Dedifferentiated amniotic fluid mesenchymal stem cell (primary cell): ENCODE data around the gene RRBP1.

Source experiments
- DNase-seq: peaks from one replicate; pipeline ENCODE4 v3.0.0-alpha.2; 2016; ENCODE audit errors: extremely low spot score

The RRBP1 gene

DNA sequence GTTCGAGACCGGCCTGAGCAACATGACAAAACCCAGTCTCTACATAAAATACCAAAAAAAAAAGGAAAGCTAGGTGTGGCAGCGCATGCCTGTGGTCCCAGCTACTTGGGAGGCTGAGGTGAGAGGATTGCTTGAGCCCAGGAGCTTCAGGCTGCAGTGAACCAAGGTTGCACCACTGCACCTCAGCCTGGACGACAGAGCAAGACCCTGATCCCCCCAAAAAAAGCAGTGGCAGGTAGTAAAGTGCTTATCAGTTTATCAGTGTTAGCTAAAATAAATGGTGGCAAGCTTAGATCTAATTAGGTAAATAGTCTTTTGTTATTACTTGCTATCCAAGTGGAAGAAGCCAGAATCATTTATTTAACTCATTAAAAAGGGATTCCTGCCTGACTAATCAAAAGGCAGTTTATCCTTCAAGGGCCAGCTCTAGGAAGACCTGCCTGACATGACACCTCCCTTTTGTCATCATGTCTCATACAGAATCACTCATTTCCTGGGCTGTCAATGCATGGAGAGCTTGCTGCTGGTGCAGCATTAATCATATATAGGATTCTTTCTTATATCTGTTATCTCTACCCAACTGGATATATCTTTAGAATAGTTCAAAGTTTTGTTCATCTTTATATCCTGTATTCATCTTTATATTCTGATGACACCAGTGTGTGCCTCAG is 102.5 kb downstream of the RRBP1 start:
- DNase-seq = no peak

DNA sequence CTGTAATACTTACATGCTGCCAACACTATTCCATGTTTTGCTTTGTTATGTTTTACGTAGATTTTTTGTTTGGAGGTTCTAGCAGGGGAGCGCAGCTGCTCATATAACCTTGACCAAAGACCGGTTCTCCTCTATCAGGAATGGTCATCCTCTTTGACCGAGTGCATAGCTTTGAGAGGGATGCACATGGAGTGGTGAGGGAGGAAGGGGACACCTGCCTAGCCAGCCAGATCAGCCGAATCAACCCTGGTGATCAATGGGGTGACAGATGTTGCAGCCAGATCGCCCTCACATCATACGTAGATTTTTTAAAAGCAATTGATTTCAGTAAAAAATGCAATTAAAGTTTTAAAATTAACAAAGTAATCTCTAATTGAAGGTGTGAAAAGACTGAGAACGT is 105.8 kb downstream of the RRBP1 start:
- DNase-seq = no peak

DNA sequence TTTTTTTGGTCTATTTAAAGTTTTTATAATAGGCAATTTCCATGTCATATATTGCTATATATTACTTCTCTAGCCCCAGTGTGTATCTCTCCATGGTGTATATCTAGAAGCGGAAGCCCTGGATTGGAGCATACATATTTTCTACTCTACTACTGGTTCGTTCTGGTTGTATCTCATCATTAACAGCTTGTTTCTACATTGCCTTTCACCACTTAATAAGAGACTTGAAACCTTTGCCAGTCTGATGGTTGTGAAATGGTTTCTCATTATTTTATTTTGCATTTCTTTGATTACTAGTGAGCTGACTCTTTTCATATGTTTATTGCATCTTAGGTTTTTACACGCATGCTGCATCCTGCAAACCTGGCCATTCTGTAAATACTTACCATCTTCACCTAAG is 108.6 kb downstream of the RRBP1 start:
- DNase-seq = no peak

DNA sequence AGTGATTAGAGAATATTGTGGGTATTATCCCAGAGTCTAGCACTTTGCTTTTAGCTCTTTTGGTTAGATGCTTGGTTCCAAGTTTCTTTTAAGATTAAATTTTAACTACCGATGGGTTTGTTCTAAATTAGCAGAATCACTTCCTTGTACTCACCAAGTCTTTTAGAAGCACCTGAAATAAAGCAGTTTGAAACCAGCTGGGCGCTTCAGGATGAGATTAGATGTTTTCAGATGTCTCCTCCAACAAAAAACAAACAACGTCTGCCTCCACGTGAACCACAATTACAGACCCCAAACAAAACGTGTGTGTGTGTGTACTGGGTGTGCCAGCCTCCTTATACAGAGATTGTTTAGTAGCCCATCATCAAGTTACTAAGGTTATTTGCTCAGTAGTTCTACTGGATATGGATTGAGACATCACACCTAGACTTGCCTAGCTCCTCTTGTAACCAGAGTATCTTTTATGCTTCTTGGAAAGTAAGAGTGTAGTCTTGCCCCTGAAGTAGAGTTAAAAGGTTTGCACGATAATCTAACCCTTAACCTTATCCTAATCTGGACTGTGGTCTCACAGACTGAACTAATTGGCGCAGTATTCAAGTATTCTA is 109.9 kb downstream of the RRBP1 start:
- no peak for DNase-seq

DNA sequence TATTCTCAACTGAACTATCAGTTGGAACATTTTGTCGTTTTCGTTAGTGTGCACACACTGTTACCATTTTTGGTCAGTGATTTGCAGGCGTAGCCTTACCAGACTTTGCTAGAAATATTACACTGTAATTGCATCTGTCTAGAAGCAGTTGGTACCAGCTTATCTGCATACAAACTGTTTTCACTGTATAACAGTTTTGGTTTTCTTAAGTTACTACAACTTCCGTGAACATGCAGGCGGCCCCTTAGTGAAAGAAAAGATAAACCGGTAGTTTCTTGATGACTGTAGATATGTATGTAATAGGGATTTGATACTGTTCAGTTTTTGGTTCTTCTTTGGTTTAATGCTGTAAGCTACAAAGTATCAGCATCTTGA is 110.9 kb downstream of the RRBP1 start:
- peak; percentile 36 for DNase-seq

DNA sequence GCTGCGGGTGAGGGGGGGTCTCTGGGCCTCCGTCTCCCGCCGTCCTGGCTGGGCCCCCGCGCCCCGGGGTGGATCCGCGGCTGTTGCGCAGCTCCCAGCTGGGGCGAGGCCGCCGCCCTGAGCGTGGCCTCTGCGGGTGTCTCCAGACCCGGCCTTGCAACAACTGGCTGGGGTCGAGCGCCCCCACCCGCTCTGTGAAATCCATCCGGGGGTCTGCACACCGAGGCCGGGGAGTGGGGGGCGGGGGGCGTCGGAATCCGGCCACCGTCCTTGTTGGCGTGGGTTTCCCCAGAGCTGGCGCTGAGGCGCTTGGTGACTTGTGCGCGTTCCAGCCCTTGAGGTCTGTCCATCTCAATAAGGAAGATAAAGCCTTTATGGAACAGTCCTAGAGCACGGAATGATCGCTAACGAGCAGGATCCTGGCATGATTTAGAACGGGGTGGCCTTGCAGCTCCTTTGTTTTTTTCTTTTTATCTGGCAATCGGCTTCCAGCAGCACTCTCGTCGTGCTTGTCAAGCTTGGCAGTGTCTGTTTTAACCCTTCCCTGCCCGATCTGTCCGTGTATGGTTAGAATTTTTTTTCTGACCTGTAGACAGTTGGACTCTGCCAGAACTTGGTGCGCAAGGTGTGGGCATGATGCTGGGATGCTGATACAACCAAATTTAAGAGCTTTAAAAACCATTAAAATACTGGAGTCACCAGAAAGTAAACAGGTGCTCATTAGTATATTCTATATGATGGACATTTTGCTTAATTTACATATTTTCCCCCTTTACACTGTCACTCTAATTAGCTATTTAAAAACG is 111.5 kb downstream of the RRBP1 start:
- peak; percentile 39 for DNase-seq

DNA sequence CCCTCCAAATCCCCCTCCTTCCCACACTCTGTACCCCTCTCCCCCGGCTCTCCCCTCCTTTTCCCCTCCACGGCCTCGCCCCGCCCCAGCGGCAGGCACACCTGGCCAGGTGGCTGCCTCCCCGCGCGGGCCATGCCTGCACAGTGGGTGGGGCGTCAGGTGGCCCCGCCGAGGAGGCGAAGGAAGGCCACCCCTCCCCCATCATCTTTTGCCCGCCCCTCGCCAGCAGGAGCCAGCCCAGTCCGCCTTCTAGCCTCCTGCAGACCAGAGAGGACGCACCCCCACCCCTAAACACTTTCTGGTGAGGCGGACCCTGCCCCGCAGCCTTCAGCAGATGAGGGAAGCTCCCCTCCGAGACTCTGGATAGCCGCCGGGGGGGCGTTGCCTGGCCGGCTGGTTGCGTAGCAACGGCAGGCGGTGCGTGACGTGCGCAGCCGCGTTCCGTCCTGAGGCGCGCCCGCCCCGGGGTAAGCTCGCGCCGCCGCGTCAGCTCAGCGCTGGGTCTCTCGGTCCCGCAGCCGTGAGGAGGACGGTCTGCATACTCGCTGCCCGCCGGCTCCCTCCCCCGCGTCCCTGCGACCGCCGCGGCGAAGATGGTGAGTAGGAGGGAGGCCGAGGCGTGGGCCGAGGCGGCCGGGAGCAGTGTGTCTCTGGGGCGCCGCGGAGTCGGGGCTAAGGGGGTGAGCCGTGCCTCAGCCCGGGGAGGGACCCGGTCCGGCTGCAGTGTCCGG is 112.3 kb downstream of the RRBP1 start, which contains the start of gene DSTN:
Gene DSTN (plus strand): TSS at position 460 of the 731 bp plus-strand sequence. CDS start 134 bp downstream, at position 594.
- DNase-seq = peak; percentile 85

DNA sequence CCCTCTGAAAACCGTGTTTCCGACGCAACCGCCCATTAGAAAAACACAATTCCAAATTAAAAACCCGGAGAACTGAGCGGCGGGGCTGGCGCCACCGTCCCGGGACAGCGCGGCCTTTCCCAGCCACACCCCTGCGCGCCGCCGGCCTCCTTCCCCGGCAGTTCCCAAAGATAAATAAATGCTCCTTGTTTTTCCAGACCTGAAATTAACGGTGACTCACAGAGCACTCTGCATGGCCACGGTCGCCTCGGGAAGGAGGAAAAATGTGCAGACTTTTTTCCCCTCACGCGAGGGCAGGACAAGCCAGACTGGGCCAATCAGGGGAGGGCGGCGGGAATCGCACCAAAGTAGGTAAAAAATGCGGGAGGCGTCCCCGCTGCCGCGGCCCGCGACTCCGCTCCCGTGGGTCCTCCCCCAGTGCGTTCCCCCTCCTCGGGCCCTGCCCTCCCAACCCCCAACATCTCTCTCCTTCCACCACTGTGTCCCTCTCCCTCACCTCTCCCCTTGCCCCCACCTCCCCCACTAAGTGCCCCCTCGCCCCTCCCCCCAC is 113.0 kb downstream of the RRBP1 start:
- peak; percentile 95 for DNase-seq

DNA sequence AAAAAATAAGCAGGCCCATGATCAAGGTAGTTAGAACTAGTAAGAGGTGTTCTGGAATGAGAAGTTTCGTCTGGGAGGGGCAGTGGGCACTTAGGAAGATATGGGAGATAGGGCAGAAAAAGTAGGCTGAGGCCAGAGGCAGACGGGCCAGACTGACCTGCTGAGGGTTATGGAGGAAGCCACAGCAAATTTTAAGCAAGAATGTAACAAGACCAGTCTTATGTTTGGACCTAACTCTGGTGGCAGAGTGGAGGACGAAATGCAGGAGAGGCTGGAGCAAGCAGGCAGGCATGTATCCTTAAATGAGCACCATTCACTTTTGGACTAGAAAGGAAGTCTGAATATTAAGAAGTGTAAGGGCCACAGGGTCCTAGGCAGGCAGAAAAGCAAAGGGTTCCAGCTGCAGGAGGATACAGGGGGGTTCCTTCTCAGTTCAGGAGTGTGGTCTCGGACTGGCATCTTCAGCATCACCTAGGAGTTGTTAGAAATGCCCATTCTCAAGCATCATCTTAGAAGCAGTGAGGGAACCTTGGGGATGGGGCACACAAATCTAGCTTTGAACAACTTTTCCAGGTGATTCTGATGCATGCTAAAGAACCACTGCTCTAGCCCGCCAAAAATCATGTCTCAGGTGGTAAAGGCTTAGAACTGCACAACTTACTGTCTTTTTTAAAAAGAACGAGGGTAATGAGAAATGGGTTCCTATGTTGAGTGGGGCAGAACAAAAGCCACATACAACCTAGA is 113.8 kb downstream of the RRBP1 start:
- no peak for DNase-seq

DNA sequence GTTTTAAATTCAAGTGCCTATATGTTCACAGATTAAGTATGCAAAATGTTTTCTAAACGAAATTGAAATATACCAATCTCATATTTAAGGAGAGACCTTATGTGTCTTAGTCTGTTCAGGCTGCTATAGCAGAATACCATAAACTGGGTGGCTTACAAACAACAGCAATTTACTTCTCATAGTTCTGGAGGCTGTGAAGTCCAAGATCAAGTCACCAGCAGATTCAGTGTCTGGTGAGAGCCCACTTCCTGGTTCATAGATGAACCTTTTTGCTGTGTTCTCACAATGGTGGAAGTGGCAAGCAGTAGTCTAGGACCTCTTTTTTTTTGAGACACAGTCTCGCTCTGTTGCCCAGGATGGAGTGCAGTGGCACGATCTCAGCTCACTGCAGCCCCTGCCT is 115.7 kb downstream of the RRBP1 start:
- DNase-seq = no peak

DNA sequence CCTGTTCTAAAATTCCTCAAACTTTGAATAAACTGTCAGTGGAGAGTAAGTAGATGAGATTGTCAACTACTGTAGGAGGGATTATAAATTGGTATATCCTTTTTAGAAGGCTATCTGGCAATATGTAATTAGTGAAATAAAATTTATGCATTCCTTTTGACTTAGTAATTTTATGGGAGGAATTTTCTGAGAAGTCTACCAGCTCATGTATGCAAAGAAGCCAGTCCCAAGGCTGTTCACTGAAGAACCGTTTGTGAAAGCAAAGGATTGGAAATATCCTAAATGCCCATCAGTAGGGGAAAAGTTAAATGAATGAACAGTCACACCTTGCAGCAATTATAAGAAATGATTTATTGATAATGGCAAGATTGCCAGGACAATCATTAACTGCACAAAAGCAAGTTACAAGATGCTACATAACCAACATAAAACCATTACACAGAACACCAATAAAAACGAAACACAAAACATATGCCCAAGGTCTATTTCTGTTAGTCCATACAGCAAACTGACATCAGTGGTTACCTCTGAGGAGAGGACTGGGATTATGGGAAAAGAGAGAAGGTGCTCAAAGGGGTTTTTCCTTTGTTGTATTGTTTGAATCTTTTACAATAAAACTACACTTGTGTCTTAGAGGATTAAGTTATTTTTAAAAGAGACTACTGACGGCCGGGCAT is 116.7 kb downstream of the RRBP1 start:
- no peak for DNase-seq
